CD14-positive monocyte (primary cell): Measurements from ENCODE around the gene EDEM1. TPM values are rescaled to one million over a fixed set of nuclear protein-coding genes. Genes with fewer than 3 reads are reported as not detected.
A peak's percentile ranks its signal among the peaks of the same experiment; 100 is the strongest.

Experiments used
- DNase-seq, 3 donors: peaks; one replicate each; pipeline ENCODE4 v3.0.0-alpha.2; 2011 to 2022
- H2AFZ ChIP-seq: 2 replicates; pipeline ENCODE4 v1.6.0; 2012; ENCODE audit warnings: mild to moderate bottlenecking, low read depth, low read length, inconsistent platforms; ENCODE audit not compliant: insufficient read depth, poor library complexity, severe bottlenecking
- H3K27ac ChIP-seq, 2 donors: 1 replicate in 1 of 2; 2 replicates in 1 of 2; pipeline ENCODE4 v1.5.1; 2012 to 2013; ENCODE audit warnings: low read length in 2 of 2, control low read depth in 1 of 2, inconsistent platforms in 1 of 2, low read depth in 1 of 2, mild to moderate bottlenecking in 1 of 2
- H3K27me3 ChIP-seq, 2 donors: one replicate each; pipeline versions ENCODE4 v1.6.0 to v1.6.1; 2011 to 2013; ENCODE audit warnings: low read length in 2 of 2; ENCODE audit not compliant: control insufficient read depth in 2 of 2, insufficient read depth in 2 of 2
- H3K36me3 ChIP-seq, 2 donors: replicated peaks in 1 of 2; 1 replicate in 1 of 2; 2 replicates in 1 of 2; pipeline versions ENCODE4 v1.5.1 to v1.6.1; 2012 to 2013; ENCODE audit warnings: low read length in 2 of 2, control low read depth in 1 of 2, inconsistent platforms in 1 of 2, mild to moderate bottlenecking in 1 of 2; ENCODE audit not compliant: insufficient read depth in 2 of 2, control insufficient read depth in 1 of 2
- H3K4me1 ChIP-seq, 2 donors: 1 replicate in 1 of 2; 2 replicates in 1 of 2; pipeline versions ENCODE4 v1.5.1 to v1.6.1; 2012 to 2013; ENCODE audit warnings: low read length in 2 of 2, control low read depth in 1 of 2, inconsistent platforms in 1 of 2, mild to moderate bottlenecking in 1 of 2, moderate library complexity in 1 of 2; ENCODE audit not compliant: insufficient read depth in 2 of 2, control insufficient read depth in 1 of 2
- H3K4me2 ChIP-seq: replicated peaks from 2 replicates; pipeline ENCODE3; 2012; ENCODE audit warnings: low read length, moderate library complexity, mild to moderate bottlenecking; ENCODE audit not compliant: poor library complexity, severe bottlenecking; ENCODE audit errors: extremely low read depth
- H3K4me3 ChIP-seq, 3 experiments: fragments of 200-600 bp in 1 of 3; sonication (generic) in 1 of 3; replicated peaks in 1 of 3; 1 replicate in 2 of 3; 2 replicates in 1 of 3; pipeline ENCODE4 v1.5.1; 2011 to 2013; ENCODE audit warnings: low read length in 3 of 3, mild to moderate bottlenecking in 3 of 3, control low read depth in 2 of 3, low read depth in 2 of 3, inconsistent platforms in 1 of 3, moderate library complexity in 1 of 3
- H3K79me2 ChIP-seq: 2 replicates; pipeline ENCODE4 v1.6.0; 2012; ENCODE audit warnings: mild to moderate bottlenecking, control low read depth, inconsistent platforms, low read length, moderate library complexity; ENCODE audit not compliant: insufficient read depth
- H3K9ac ChIP-seq: 2 replicates; pipeline ENCODE4 v1.6.0; 2017; ENCODE audit warnings: low read length, mild to moderate bottlenecking; ENCODE audit not compliant: insufficient read depth, poor library complexity, severe bottlenecking
- H3K9me3 ChIP-seq, 2 donors: replicated peaks in 1 of 2; 1 replicate in 1 of 2; 2 replicates in 1 of 2; pipeline versions ENCODE4 v1.5.1 to v1.6.1; 2012 to 2013; ENCODE audit warnings: low read length in 2 of 2, control low read depth in 1 of 2; ENCODE audit not compliant: control insufficient read depth in 1 of 2, insufficient read depth in 1 of 2
- H4K20me1 ChIP-seq: 2 replicates; pipeline ENCODE4 v1.6.0; 2012; ENCODE audit warnings: mild to moderate bottlenecking, low read length, control low read depth, moderate library complexity; ENCODE audit not compliant: insufficient read depth
- H3K27ac Mint-ChIP-seq, 7 donors: one replicate each; pipeline ENCODE4 v1.8.0; 2020; ENCODE audit warnings: mild to moderate bottlenecking in 7 of 7, mixed read lengths in 7 of 7, moderate library complexity in 6 of 7, inconsistent platforms in 2 of 7
- H3K27me3 Mint-ChIP-seq, 3 donors: one replicate each; pipeline ENCODE4 v1.8.0; 2021 to 2022; ENCODE audit warnings: low read depth in 3 of 3, mild to moderate bottlenecking in 3 of 3, mixed read lengths in 3 of 3, moderate library complexity in 3 of 3, inconsistent platforms in 1 of 3
- H3K36me3 Mint-ChIP-seq, 2 donors: one replicate each; pipeline ENCODE4 v1.8.0; 2020; ENCODE audit warnings: mixed read lengths in 2 of 2, inconsistent platforms in 1 of 2, mild to moderate bottlenecking in 1 of 2
- H3K4me1 Mint-ChIP-seq: one replicate; pipeline ENCODE4 v1.8.0; 2020; ENCODE audit warnings: mild to moderate bottlenecking, mixed read lengths
- H3K4me3 Mint-ChIP-seq, 2 donors: one replicate each; pipeline ENCODE4 v1.8.0; 2020; ENCODE audit warnings: mild to moderate bottlenecking in 2 of 2, mixed read lengths in 2 of 2, moderate library complexity in 1 of 2
- H3K9me3 Mint-ChIP-seq, 7 donors: one replicate each; pipeline ENCODE4 v1.8.0; 2020 to 2022; ENCODE audit warnings: mixed read lengths in 7 of 7, mild to moderate bottlenecking in 6 of 7, moderate library complexity in 6 of 7, inconsistent platforms in 2 of 7
- WGBS: methylation state at CpG from one replicate; pipeline ENCODE4 v1.1.5; 2013; ENCODE audit warnings: missing lambda C conversion rate; ENCODE audit not compliant: insufficient coverage; 5-methylcytosine and 5-hydroxymethylcytosine counted together
- intact Hi-C, 2 donors: fragments of 100-400 bp; cut with micrococcal nuclease; formaldehyde crosslinking; loops; one replicate each; pipeline versions ENCODE4 v1.15.0 to v1.15.1; 2023
- polyA plus RNA-seq, 3 donors: library from polyadenylated mRNA; depleted of rRNA in 1 of 3; unstranded in 2 of 3; stranded (reverse) in 1 of 3; fragments of 300-500 nt in 2 of 3; fragments of >200 nt in 1 of 3; fragmentation: Illumina TruSeq in 2 of 3; gene quantifications; 1 replicate in 2 of 3; 2 replicates in 1 of 3; pipeline ENCODE4 v1.2.3, GENCODE V29; 2012 to 2021
- TF ChIP-seq, protein P1 (sequence below): fragments of 200-600 bp; IDR thresholded peaks from one replicate; pipeline ENCODE4 v1.8.0; 2022; ENCODE audit warnings: antibody characterized with exemption, mild to moderate bottlenecking

EDEM1 gene
- polyA plus RNA-seq, 3 donors: 17.5 to 31.7 (median 23.7) TPM

GRCh38 chr3:5205165-5205941 is 17.8 kb downstream of the EDEM1 start:
- no peaks in the 10 kb centered on the region for H3K9me3 ChIP-seq
- H3K27me3 ChIP-seq: no peaks in the 10 kb centered on the region
- DNase-seq: peak in 1 of 3 donors; percentile 42
- H3K4me3 ChIP-seq: no peak overlapping the region
- H3K4me2 ChIP-seq: no peak overlapping the region
- no peaks in the 10 kb centered on the region for H3K4me1 ChIP-seq
- H3K9ac ChIP-seq: no peak overlapping the region
- Mint-ChIP-seq H3K4me3 (no peak overlapping the region), H3K36me3 (peaks cover 89 to 95% of the 10 kb centered on the region in 2 donors), H3K27me3 (no peaks in the 10 kb centered on the region), H3K4me1 (no peaks in the 10 kb centered on the region), H3K27ac (peak overlapping the region in 3 of 7 donors; percentile 69 to 75 (median 75)), H3K9me3 (peaks cover 0 to 2% (median 0%) of the 10 kb centered on the region in 7 donors)
- H3K27ac ChIP-seq: peak overlapping the region in 1 of 2 donors; percentile 39
- TF ChIP-seq, protein P1, sequence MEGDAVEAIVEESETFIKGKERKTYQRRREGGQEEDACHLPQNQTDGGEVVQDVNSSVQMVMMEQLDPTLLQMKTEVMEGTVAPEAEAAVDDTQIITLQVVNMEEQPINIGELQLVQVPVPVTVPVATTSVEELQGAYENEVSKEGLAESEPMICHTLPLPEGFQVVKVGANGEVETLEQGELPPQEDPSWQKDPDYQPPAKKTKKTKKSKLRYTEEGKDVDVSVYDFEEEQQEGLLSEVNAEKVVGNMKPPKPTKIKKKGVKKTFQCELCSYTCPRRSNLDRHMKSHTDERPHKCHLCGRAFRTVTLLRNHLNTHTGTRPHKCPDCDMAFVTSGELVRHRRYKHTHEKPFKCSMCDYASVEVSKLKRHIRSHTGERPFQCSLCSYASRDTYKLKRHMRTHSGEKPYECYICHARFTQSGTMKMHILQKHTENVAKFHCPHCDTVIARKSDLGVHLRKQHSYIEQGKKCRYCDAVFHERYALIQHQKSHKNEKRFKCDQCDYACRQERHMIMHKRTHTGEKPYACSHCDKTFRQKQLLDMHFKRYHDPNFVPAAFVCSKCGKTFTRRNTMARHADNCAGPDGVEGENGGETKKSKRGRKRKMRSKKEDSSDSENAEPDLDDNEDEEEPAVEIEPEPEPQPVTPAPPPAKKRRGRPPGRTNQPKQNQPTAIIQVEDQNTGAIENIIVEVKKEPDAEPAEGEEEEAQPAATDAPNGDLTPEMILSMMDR: no peak
- H3K36me3 ChIP-seq: peaks cover 97 to 98% of the 10 kb centered on the region in 2 donors
- WGBS: 100% methylated on average over 3 of the region's 7 CpGs
- H3K79me2 ChIP-seq: peaks cover 58% of the 10 kb centered on the region
- H2AFZ ChIP-seq: no peak overlapping the region
- intact Hi-C loops: no loop called here
- peaks cover 11% of the 10 kb centered on the region for H4K20me1 ChIP-seq

DNA sequence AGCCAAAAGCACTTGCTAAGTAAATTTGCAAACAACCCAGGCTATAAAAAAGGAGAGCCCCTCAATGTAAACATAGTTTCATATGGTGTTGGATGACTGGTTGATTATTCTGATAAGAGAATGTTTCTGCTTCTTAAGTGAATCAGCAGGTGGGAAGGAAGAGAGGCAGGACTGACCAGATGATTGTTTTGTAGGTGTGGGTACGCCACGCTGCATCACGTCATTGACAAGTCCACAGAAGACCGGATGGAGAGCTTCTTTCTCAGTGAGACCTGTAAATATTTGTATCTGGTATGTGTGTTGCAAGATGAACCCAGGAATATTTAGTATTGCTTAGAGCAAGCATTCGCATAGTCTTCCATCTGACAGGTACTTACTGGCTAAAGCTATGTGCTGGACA is 23.4 kb downstream of the EDEM1 start:
- peak overlapping the region in 1 of 2 donors; percentile 19 for H3K27ac ChIP-seq
- no peak overlapping the region for H3K4me3 ChIP-seq
- H3K9me3 Mint-ChIP-seq: no peaks in the 10 kb centered on the region
- no peak overlapping the region for H3K4me3 Mint-ChIP-seq
- intact Hi-C loops: no loop called here
- no peaks in the 10 kb centered on the region for H3K4me1 ChIP-seq
- no peaks in the 10 kb centered on the region for H3K9me3 ChIP-seq
- peaks cover 28% of the 10 kb centered on the region for H4K20me1 ChIP-seq
- no peak overlapping the region for H2AFZ ChIP-seq
- H3K36me3 ChIP-seq: peaks cover 99 to 100% of the 10 kb centered on the region in 2 donors
- TF ChIP-seq, protein P1: no peak
- DNase-seq: no peak
- H3K79me2 ChIP-seq: peaks cover 19% of the 10 kb centered on the region
- no peaks in the 10 kb centered on the region for H3K27me3 ChIP-seq
- peaks cover 97 to 98% of the 10 kb centered on the region in 2 donors for H3K36me3 Mint-ChIP-seq
- H3K9ac ChIP-seq: no peak overlapping the region
- peaks cover 0 to 2% (median 0%) of the 10 kb centered on the region in 3 donors for H3K27me3 Mint-ChIP-seq
- H3K27ac Mint-ChIP-seq: peak overlapping the region in 2 of 7 donors; percentile 7 to 45
- H3K4me2 ChIP-seq: no peak overlapping the region
- H3K4me1 Mint-ChIP-seq: no peaks in the 10 kb centered on the region
- 97% methylated on average over 5 of the region's 5 CpGs for WGBS
